Activated T-cell treated with anti-CD3 and anti-CD28 coated beads, Interleukin-2, amount 50 U/mL, for 4 hours (primary cell): Measurements from ENCODE around the gene IL17RD. TPM values are rescaled to one million over a fixed set of nuclear protein-coding genes. Genes with fewer than 3 reads are reported as not detected.
A peak's percentile ranks its signal among the peaks of the same experiment; 100 is the strongest.

ENCODE experiments used
- ATAC-seq, 2 donors: fragments of 200-7000 bp; cut with Tn5 transposase; one replicate each; pipeline ENCODE4 v1.10.0; 2021
- DNase-seq: peaks from one replicate; pipeline ENCODE4 v3.0.0-alpha.2; 2020
- H3K27me3 Mint-ChIP-seq: one replicate; pipeline ENCODE4 v1.8.0; 2021; ENCODE audit warnings: low read depth, mixed read lengths
- H3K36me3 Mint-ChIP-seq: one replicate; pipeline ENCODE4 v1.8.0; 2022; ENCODE audit warnings: mixed read lengths; ENCODE audit not compliant: insufficient read depth
- H3K4me1 Mint-ChIP-seq: one replicate; pipeline ENCODE4 v1.8.0; 2021; ENCODE audit warnings: low read depth, mixed read lengths
- H3K4me3 Mint-ChIP-seq: one replicate; pipeline ENCODE4 v1.8.0; 2021; ENCODE audit warnings: mild to moderate bottlenecking, moderate library complexity, mixed read lengths
- H3K9me3 Mint-ChIP-seq: one replicate; pipeline ENCODE4 v1.8.0; 2021; ENCODE audit warnings: mixed read lengths
- total RNA-seq, 3 donors: library from RNA; stranded (reverse); gene quantifications; one replicate each; pipeline ENCODE4 v1.2.1, GENCODE V29; 2021

The IL17RD gene
- total RNA-seq, 3 donors from 2014 or later: 0.05 to 0.11 TPM; not detected in 1

- no peak for ATAC-seq
- H3K4me3 Mint-ChIP-seq: no peak overlapping the region
- no peaks in the 10 kb centered on the region for H3K9me3 Mint-ChIP-seq
- no peak for DNase-seq
- no peaks in the 10 kb centered on the region for H3K27me3 Mint-ChIP-seq
- H3K4me1 Mint-ChIP-seq: no peaks in the 10 kb centered on the region
- no peaks in the 10 kb centered on the region for H3K36me3 Mint-ChIP-seq
These were observed 36.1 kb downstream of the IL17RD start for GRCh38 chr3:57128826-57129667.

- DNase-seq (no peak), ATAC-seq (no peak)
- H3K4me1 Mint-ChIP-seq: no peaks in the 10 kb centered on the region
- no peaks in the 10 kb centered on the region for H3K9me3 Mint-ChIP-seq
- peaks cover 5% of the 10 kb centered on the region for H3K27me3 Mint-ChIP-seq
- H3K4me3 Mint-ChIP-seq: no peak overlapping the region
- no peaks in the 10 kb centered on the region for H3K36me3 Mint-ChIP-seq
These were observed 37.1 kb downstream of the IL17RD start for GRCh38 chr3:57127891-57128518.

GRCh38 chr3:57126244-57126643 is 38.9 kb downstream of the IL17RD start:
- H3K9me3 Mint-ChIP-seq: no peaks in the 10 kb centered on the region
- H3K4me1 Mint-ChIP-seq: no peaks in the 10 kb centered on the region
- H3K27me3 Mint-ChIP-seq: peaks cover 8% of the 10 kb centered on the region
- ATAC-seq (no peak), DNase-seq (no peak)
- H3K36me3 Mint-ChIP-seq: no peaks in the 10 kb centered on the region
- H3K4me3 Mint-ChIP-seq: no peak overlapping the region

GRCh38 chr3:57120451-57121174 is 44.5 kb downstream of the IL17RD start:
- H3K36me3 Mint-ChIP-seq: no peaks in the 10 kb centered on the region
- ATAC-seq: no peak

GRCh38 chr3:57120040-57120439 is 45.1 kb downstream of the IL17RD start:
- Mint-ChIP-seq H3K4me1 (no peaks in the 10 kb centered on the region), H3K4me3 (no peak overlapping the region), H3K27me3 (peaks cover 8% of the 10 kb centered on the region), H3K36me3 (no peaks in the 10 kb centered on the region), H3K9me3 (no peaks in the 10 kb centered on the region)
- DNase-seq: no peak
- no peak for ATAC-seq

More at GRCh38 chr3:57120451-57121174, 44.5 kb downstream of the IL17RD start:
- no peak for DNase-seq
- Mint-ChIP-seq H3K9me3 (no peaks in the 10 kb centered on the region), H3K4me1 (no peaks in the 10 kb centered on the region), H3K4me3 (no peak overlapping the region), H3K27me3 (peaks cover 8% of the 10 kb centered on the region)

GRCh38 chr3:57118254-57118653 is 46.9 kb downstream of the IL17RD start:
- Mint-ChIP-seq H3K9me3 (no peaks in the 10 kb centered on the region), H3K4me3 (no peak overlapping the region), H3K27me3 (peaks cover 6% of the 10 kb centered on the region), H3K36me3 (no peaks in the 10 kb centered on the region), H3K4me1 (no peaks in the 10 kb centered on the region)
- no peak for DNase-seq
- ATAC-seq: no peak

GRCh38 chr3:57116501-57116900 is 48.7 kb downstream of the IL17RD start:
- Mint-ChIP-seq H3K4me1 (no peaks in the 10 kb centered on the region), H3K36me3 (no peaks in the 10 kb centered on the region), H3K27me3 (peaks cover 1% of the 10 kb centered on the region), H3K4me3 (no peak overlapping the region), H3K9me3 (no peaks in the 10 kb centered on the region)
- DNase-seq: no peak
- ATAC-seq: no peak

- ATAC-seq: no peak
- H3K36me3 Mint-ChIP-seq: no peaks in the 10 kb centered on the region
- H3K9me3 Mint-ChIP-seq: no peaks in the 10 kb centered on the region
- DNase-seq: no peak
- peaks cover 9% of the 10 kb centered on the region for H3K27me3 Mint-ChIP-seq
- no peaks in the 10 kb centered on the region for H3K4me1 Mint-ChIP-seq
- no peak overlapping the region for H3K4me3 Mint-ChIP-seq
These were observed 52.9 kb downstream of the IL17RD start for GRCh38 chr3:57112206-57112605.

GRCh38 chr3:57110798-57111197 is 54.4 kb downstream of the IL17RD start:
- H3K4me1 Mint-ChIP-seq: no peaks in the 10 kb centered on the region
- H3K4me3 Mint-ChIP-seq: no peak overlapping the region
- peaks cover 10% of the 10 kb centered on the region for H3K27me3 Mint-ChIP-seq
- H3K36me3 Mint-ChIP-seq: no peaks in the 10 kb centered on the region
- DNase-seq (no peak), ATAC-seq (no peak)
- H3K9me3 Mint-ChIP-seq: no peaks in the 10 kb centered on the region

GRCh38 chr3:57110214-57110613 is 54.9 kb downstream of the IL17RD start:
- Mint-ChIP-seq H3K4me3 (no peak overlapping the region), H3K4me1 (no peaks in the 10 kb centered on the region), H3K36me3 (no peaks in the 10 kb centered on the region), H3K9me3 (no peaks in the 10 kb centered on the region), H3K27me3 (peaks cover 11% of the 10 kb centered on the region)
- DNase-seq (no peak), ATAC-seq (no peak)

- ATAC-seq (no peak), DNase-seq (no peak)
- peaks cover 11% of the 10 kb centered on the region for H3K27me3 Mint-ChIP-seq
- H3K4me1 Mint-ChIP-seq: no peaks in the 10 kb centered on the region
- no peaks in the 10 kb centered on the region for H3K36me3 Mint-ChIP-seq
- no peaks in the 10 kb centered on the region for H3K9me3 Mint-ChIP-seq
- no peak overlapping the region for H3K4me3 Mint-ChIP-seq
These were observed 55.5 kb downstream of the IL17RD start for GRCh38 chr3:57109437-57110199.

- no peaks in the 10 kb centered on the region for H3K9me3 Mint-ChIP-seq
- H3K4me3 Mint-ChIP-seq: no peak overlapping the region
- no peaks in the 10 kb centered on the region for H3K4me1 Mint-ChIP-seq
- H3K27me3 Mint-ChIP-seq: peaks cover 11% of the 10 kb centered on the region
- DNase-seq (no peak), ATAC-seq (no peak)
- no peaks in the 10 kb centered on the region for H3K36me3 Mint-ChIP-seq
These were observed 56.5 kb downstream of the IL17RD start for GRCh38 chr3:57108684-57109083.

- H3K9me3 Mint-ChIP-seq: no peaks in the 10 kb centered on the region
- DNase-seq (no peak), ATAC-seq (no peak)
- no peaks in the 10 kb centered on the region for H3K36me3 Mint-ChIP-seq
- H3K27me3 Mint-ChIP-seq: peaks cover 8% of the 10 kb centered on the region
- no peak overlapping the region for H3K4me3 Mint-ChIP-seq
- H3K4me1 Mint-ChIP-seq: no peaks in the 10 kb centered on the region
These were observed 59.6 kb downstream of the IL17RD start for GRCh38 chr3:57105585-57105984.

GRCh38 chr3:57100046-57100695 is 65.0 kb downstream of the IL17RD start:
- no peaks in the 10 kb centered on the region for H3K27me3 Mint-ChIP-seq
- no peaks in the 10 kb centered on the region for H3K4me1 Mint-ChIP-seq
- DNase-seq (peak; percentile 38), ATAC-seq (peak; percentile 61 to 80)
- no peaks in the 10 kb centered on the region for H3K9me3 Mint-ChIP-seq
- no peak overlapping the region for H3K4me3 Mint-ChIP-seq
- H3K36me3 Mint-ChIP-seq: no peaks in the 10 kb centered on the region
